SJCRH30 (cell line): ENCODE data around the gene MTIF2. TPM values are rescaled to one million over a fixed set of nuclear protein-coding genes. Genes with fewer than 3 reads are reported as not detected.
"Not testable (repeated sequence)": the region's sequence is repeated elsewhere in the genome, so short reads cannot be mapped to it uniquely, and the experiment has no call there.

Experiments used
- DNase-seq, 2 experiments: peaks; one replicate each; pipeline ENCODE4 v3.0.0-alpha.2; 2015 to 2020
- H3K27ac ChIP-seq: fragments of 250-450 bp; sonication (Bioruptor Pico); 2 replicates; pipeline ENCODE4 v1.5.1; 2020; ENCODE audit warnings: mild to moderate bottlenecking, moderate library complexity
- H3K27me3 ChIP-seq: fragments of 250-450 bp; sonication (Bioruptor Pico); 2 replicates; pipeline ENCODE4 v1.5.1; 2020; ENCODE audit warnings: mild to moderate bottlenecking, moderate library complexity
- H3K36me3 ChIP-seq: fragments of 250-450 bp; sonication (Bioruptor Pico); 2 replicates; pipeline ENCODE4 v1.5.1; 2020; ENCODE audit warnings: mild to moderate bottlenecking, moderate library complexity
- H3K4me1 ChIP-seq: fragments of 250-450 bp; sonication (Bioruptor Pico); 2 replicates; pipeline ENCODE4 v1.5.1; 2020; ENCODE audit warnings: mild to moderate bottlenecking, moderate library complexity
- H3K4me3 ChIP-seq: fragments of 250-450 bp; sonication (Bioruptor Pico); 2 replicates; pipeline ENCODE4 v1.5.1; 2020; ENCODE audit warnings: mild to moderate bottlenecking, moderate library complexity
- H3K9me3 ChIP-seq: fragments of 250-450 bp; sonication (Bioruptor Pico); replicated peaks from 2 replicates; pipeline ENCODE4 v1.5.1; 2020; ENCODE audit warnings: mild to moderate bottlenecking, moderate library complexity
- total RNA-seq: library from RNA; depleted of rRNA; stranded (reverse); fragments of >200 nt; shearing (Covaris generic); gene quantifications from 2 replicates; pipeline ENCODE4 v1.2.3, GENCODE V29; 2014; rRNA removed

The MTIF2 gene
- total RNA-seq, 1 experiment from 2014 or later, result 60.5 TPM

GRCh38 chr2:55191888-55192287 lies 77.1 kb downstream of the MTIF2 start:
- not testable (repeated sequence) for H3K9me3 ChIP-seq, H3K36me3 ChIP-seq, H3K4me3 ChIP-seq, H3K4me1 ChIP-seq, DNase-seq, H3K27ac ChIP-seq, H3K27me3 ChIP-seq

GRCh38 chr2:55186837-55187236 lies 82.2 kb downstream of the MTIF2 start:
- H3K9me3 ChIP-seq, H3K36me3 ChIP-seq, H3K27me3 ChIP-seq, H3K4me1 ChIP-seq, H3K4me3 ChIP-seq, DNase-seq, H3K27ac ChIP-seq: not testable (repeated sequence)

Other genes with a start within 250 kb of the MTIF2 start
- gene RTN4, start 218.8 kb downstream of the MTIF2 start, total RNA-seq, result 153 and 164 TPM in 2 replicates
- gene CLHC1, start 36.9 kb downstream of the MTIF2 start, total RNA-seq, result 10.5 and 11.3 TPM in 2 replicates
- 2,778 and 2,978 TPM in 2 replicates for gene RPS27A, start 36.5 kb downstream of the MTIF2 start, total RNA-seq
- gene CCDC88A, start 150.6 kb upstream of the MTIF2 start, total RNA-seq, result 99.2 and 134 TPM in 2 replicates